GM19025 (cell line): Measurements from ENCODE around the gene NUCB2.
"Not testable (repeated sequence)": the region's sequence is repeated elsewhere in the genome, so short reads cannot be mapped to it uniquely, and the experiment has no call there.

Experiments
- ATAC-seq: cut with Tn5 transposase; IDR thresholded peaks from one replicate; pipeline ENCODE4 v1.9.1; 2021; ENCODE audit warnings: mild to moderate bottlenecking, low read depth, moderate library complexity; ENCODE audit not compliant: unreplicated experiment

NUCB2 gene

GRCh38 chr11:17276236-17277023 lies at the start of gene NUCB2:
Gene NUCB2 (plus strand): TSS chr11:17276739. CDS start chr11:17295324, 18,585 bp downstream.
- ATAC-seq = peak; percentile 99

- not testable (repeated sequence) for ATAC-seq
Observed at GRCh38 chr11:17228186-17228925, 48.2 kb upstream of the NUCB2 start.

GRCh38 chr11:17229481-17230152 lies 46.9 kb upstream of the NUCB2 start:
- no peak for ATAC-seq

GRCh38 chr11:17230867-17231851 lies 45.4 kb upstream of the NUCB2 start:
- ATAC-seq = peak; percentile 88

- no peak for ATAC-seq
Observed at GRCh38 chr11:17233101-17233500, 43.4 kb upstream of the NUCB2 start.

- no peak for ATAC-seq
Observed at GRCh38 chr11:17238377-17238776, 38.2 kb upstream of the NUCB2 start.

GRCh38 chr11:17239927-17240326 lies 36.6 kb upstream of the NUCB2 start:
- ATAC-seq = not testable (repeated sequence)

- ATAC-seq = no peak
Observed at GRCh38 chr11:17240780-17241179, 35.8 kb upstream of the NUCB2 start.

- ATAC-seq = not testable (repeated sequence)
Observed at GRCh38 chr11:17242954-17243353, 33.6 kb upstream of the NUCB2 start.

GRCh38 chr11:17244046-17244445 lies 32.5 kb upstream of the NUCB2 start:
- peak; percentile 79 for ATAC-seq

GRCh38 chr11:17250561-17251350 lies 25.8 kb upstream of the NUCB2 start:
- no peak for ATAC-seq

GRCh38 chr11:17252704-17253103 lies 23.8 kb upstream of the NUCB2 start:
- no peak for ATAC-seq

- no peak for ATAC-seq
Observed at GRCh38 chr11:17256512-17256911, 20.0 kb upstream of the NUCB2 start.

GRCh38 chr11:17257196-17257595 lies 19.3 kb upstream of the NUCB2 start:
- no peak for ATAC-seq

- no peak for ATAC-seq
Observed at GRCh38 chr11:17258670-17259069, 17.9 kb upstream of the NUCB2 start.

- ATAC-seq = no peak
Observed at GRCh38 chr11:17259519-17259918, 17.0 kb upstream of the NUCB2 start.

- no peak for ATAC-seq
Observed at GRCh38 chr11:17260020-17260419, 16.5 kb upstream of the NUCB2 start.

- ATAC-seq = no peak
Observed at GRCh38 chr11:17263769-17264168, 12.8 kb upstream of the NUCB2 start.

GRCh38 chr11:17266781-17267180 lies 9.8 kb upstream of the NUCB2 start:
- ATAC-seq = no peak
